ENCODE data around the gene ZNF554.

GRCh38 chr19:2797280-2797679, 22.4 kb upstream of the ZNF554 start:
- no peak for TF ChIP-seq CTCF (conservative IDR thresholded peaks at IDR 0.05)
- no peak for TF ChIP-seq ZFX (IDR thresholded peaks at IDR 0.05)

All from C4-2B (cell line).